ENCODE data around the gene TOMT. TPM values are rescaled to one million over a fixed set of nuclear protein-coding genes. Genes with fewer than 3 reads are reported as not detected.

TOMT gene
- total RNA-seq, 2 experiments from 2014 or later: not detected

DNA sequence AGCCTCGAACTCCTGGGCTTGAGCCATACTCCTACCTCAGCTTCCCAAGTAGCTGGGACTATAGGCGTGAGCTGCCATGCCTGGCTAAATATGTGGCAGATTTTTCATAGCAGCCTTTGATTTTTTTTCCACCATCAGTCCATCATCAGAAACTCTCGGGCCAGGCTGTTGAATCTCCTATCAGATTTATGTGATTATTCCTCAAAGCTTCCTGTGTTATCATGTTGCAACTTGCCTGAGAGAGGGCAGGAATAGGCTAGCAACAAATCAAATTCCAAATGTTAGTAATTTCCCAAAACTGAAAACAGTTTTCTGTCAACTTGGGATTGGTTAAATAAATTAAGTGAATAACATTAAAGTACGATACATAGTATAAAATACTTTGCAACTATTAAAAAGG, 21.6 kb upstream of the TOMT start:
- TF ChIP-seq, protein P1, sequence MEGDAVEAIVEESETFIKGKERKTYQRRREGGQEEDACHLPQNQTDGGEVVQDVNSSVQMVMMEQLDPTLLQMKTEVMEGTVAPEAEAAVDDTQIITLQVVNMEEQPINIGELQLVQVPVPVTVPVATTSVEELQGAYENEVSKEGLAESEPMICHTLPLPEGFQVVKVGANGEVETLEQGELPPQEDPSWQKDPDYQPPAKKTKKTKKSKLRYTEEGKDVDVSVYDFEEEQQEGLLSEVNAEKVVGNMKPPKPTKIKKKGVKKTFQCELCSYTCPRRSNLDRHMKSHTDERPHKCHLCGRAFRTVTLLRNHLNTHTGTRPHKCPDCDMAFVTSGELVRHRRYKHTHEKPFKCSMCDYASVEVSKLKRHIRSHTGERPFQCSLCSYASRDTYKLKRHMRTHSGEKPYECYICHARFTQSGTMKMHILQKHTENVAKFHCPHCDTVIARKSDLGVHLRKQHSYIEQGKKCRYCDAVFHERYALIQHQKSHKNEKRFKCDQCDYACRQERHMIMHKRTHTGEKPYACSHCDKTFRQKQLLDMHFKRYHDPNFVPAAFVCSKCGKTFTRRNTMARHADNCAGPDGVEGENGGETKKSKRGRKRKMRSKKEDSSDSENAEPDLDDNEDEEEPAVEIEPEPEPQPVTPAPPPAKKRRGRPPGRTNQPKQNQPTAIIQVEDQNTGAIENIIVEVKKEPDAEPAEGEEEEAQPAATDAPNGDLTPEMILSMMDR (conservative IDR thresholded peaks at IDR 0.05; ENCODE audit: low read length): no peak
- TF ChIP-seq EZH2phosphoT487 (IDR thresholded peaks at IDR 0.05; ENCODE audit: borderline replicate concordance, low read depth, low read length): no peak

DNA sequence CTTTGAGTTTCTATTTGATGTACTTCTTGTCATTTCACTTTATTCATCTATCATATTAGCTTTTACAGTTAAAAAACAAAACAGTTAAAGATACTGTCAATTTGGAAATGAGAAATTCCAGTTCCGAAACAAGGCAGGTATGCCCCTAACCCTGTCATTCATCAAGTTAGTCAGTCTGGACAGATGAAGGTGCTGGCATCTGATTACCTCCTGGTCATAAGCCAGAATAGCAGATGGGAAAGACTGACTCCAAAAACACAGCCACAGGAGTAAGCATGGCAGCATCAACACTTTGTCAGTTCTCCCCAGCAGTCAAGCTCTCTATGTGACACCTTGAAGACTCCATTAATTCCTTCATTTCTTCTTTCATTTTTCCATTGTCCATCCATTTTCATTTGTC, 20.8 kb upstream of the TOMT start:
- CTCF ChIA-PET (ENCODE audit: unreplicated experiment): interaction anchor here (0.5 kb wide), 1 partner anchor 56 kb away, joined by 4 read pairs; no protein-coding TSS in a partner anchor

More for the DNA sequence above, 21.6 kb upstream of the TOMT start:
- no TSS peak for BruUV-seq (replicated peaks)
- DNase-seq (ENCODE audit: low spot score): no peak
- Histone ChIP-seq H3K4me3 (ENCODE audit: low read depth, low read length, poor library complexity, severe bottlenecking) (no peak overlapping the region), H4K20me1 (ENCODE audit: insufficient read depth, low read length) (no peaks in the 10 kb centered on the region), H3K4me1 (ENCODE audit: insufficient read depth, low read length, poor library complexity, severe bottlenecking) (peaks cover 17% of the 10 kb centered on the region), H3K4me2 (ENCODE audit: low read length) (no peak overlapping the region), H3K9me3 (ENCODE audit: low read length) (no peaks in the 10 kb centered on the region), H3K9me2 (ENCODE audit: insufficient read depth, low read length) (no peaks in the 10 kb centered on the region), H2AFZ (ENCODE audit: low read length) (no peak overlapping the region), H3K27ac (ENCODE audit: low read depth, low read length, poor library complexity, severe bottlenecking) (no peak overlapping the region), H3K36me3 (ENCODE audit: insufficient read depth, low read length) (no peaks in the 10 kb centered on the region), H3K79me2 (ENCODE audit: insufficient read depth, low read depth, low read length) (peaks cover 10% of the 10 kb centered on the region)
- intact Hi-C loops (cut with micrococcal nuclease; ENCODE audit: unreplicated experiment): no loop called here
- CTCF ChIA-PET (ENCODE audit: unreplicated experiment): no interaction called here
- POLR2A ChIA-PET: interaction anchor here (0.6 to 0.7 kb wide), 3 partner anchors 18 to 298 kb away, joined by 3 to 4 read pairs (median 4); no protein-coding TSS in a partner anchor

More for the DNA sequence above, 20.8 kb upstream of the TOMT start:
- POLR2A ChIA-PET: interaction anchor here (0.6 to 1.5 kb wide), 5 partner anchors 28 to 298 kb away, joined by 3 to 6 read pairs (median 4); no protein-coding TSS in a partner anchor
- Histone ChIP-seq H4K20me1 (ENCODE audit: insufficient read depth, low read length) (no peaks in the 10 kb centered on the region), H3K4me2 (ENCODE audit: low read length) (no peak overlapping the region), H3K9me2 (ENCODE audit: insufficient read depth, low read length) (no peaks in the 10 kb centered on the region), H3K9me3 (ENCODE audit: low read length) (no peaks in the 10 kb centered on the region), H3K4me1 (ENCODE audit: insufficient read depth, low read length, poor library complexity, severe bottlenecking) (peaks cover 17% of the 10 kb centered on the region), H2AFZ (ENCODE audit: low read length) (no peak overlapping the region), H3K79me2 (ENCODE audit: insufficient read depth, low read depth, low read length) (peaks cover under 1% of the 10 kb centered on the region; the same call in 1 of the 2 replicates), H3K36me3 (ENCODE audit: insufficient read depth, low read length) (peaks cover 7% of the 10 kb centered on the region; the same call in 1 of the 2 replicates), H3K4me3 (ENCODE audit: low read depth, low read length, poor library complexity, severe bottlenecking) (no peak overlapping the region), H3K27ac (ENCODE audit: low read depth, low read length, poor library complexity, severe bottlenecking) (no peak overlapping the region)
- intact Hi-C loops (cut with micrococcal nuclease; ENCODE audit: unreplicated experiment): no loop called here
- BruUV-seq (replicated peaks): no TSS peak
- TF ChIP-seq EZH2phosphoT487 (IDR thresholded peaks at IDR 0.05; ENCODE audit: borderline replicate concordance, low read depth, low read length): no peak
- TF ChIP-seq, protein P1 (conservative IDR thresholded peaks at IDR 0.05; ENCODE audit: low read length): no peak
- no peak for DNase-seq (ENCODE audit: low spot score)

Data from OCI-LY7 (cell line).